Activated CD4-positive, alpha-beta T cell treated with anti-CD3 and anti-CD28 coated beads, Interleukin-2, amount 50 U/mL, for 16 hours (primary cell): ENCODE results near the gene UBL4B.

Experiments used
- DNase-seq: peaks from one replicate; pipeline ENCODE4 v3.0.0-alpha.2; 2020

Gene UBL4B

GRCh38 chr1:110159168-110159567 lies 46.9 kb downstream of the UBL4B start:
- DNase-seq, result no peak

- DNase-seq, result no peak
Observed at GRCh38 chr1:110160538-110161100, 48.4 kb downstream of the UBL4B start.

GRCh38 chr1:110161165-110161564 lies 48.9 kb downstream of the UBL4B start:
- no peak for DNase-seq

- DNase-seq, result no peak
Observed at GRCh38 chr1:110161849-110162248, 49.6 kb downstream of the UBL4B start.
